IMR-90 (cell line): Measurements from ENCODE around the gene UBTFL1. TPM values are rescaled to one million over a fixed set of nuclear protein-coding genes. Genes with fewer than 3 reads are reported as not detected.
"Not testable (repeated sequence)": the region's sequence is repeated elsewhere in the genome, so short reads cannot be mapped to it uniquely, and the experiment has no call there.

Source experiments
- ATAC-seq: fragments of 200-7000 bp; cut with Tn5 transposase; 2 replicates; pipeline ENCODE4 v1.9.1; 2020; ENCODE audit warnings: low read depth, mild to moderate bottlenecking, moderate library complexity
- BruUV-seq: library from RNA; stranded (reverse); fragments of 400-500 nt; replicated peaks from 2 replicates; lab custom pipeline; 2021; lab: Mats Ljungman, UMichigan
- CTCF ChIA-PET: fragments of 300-600 bp; formaldehyde crosslinking; extraction: SDS; loops from one replicate; lab custom pipeline; 2021; ENCODE audit warnings: antibody characterized with exemption; lab: Yijun Ruan, JAX
- POLR2A ChIA-PET: fragments of 300-600 bp; sonication (Branson Sonifier 250); formaldehyde crosslinking; loops from one replicate; lab custom pipeline; 2022; ENCODE audit warnings: antibody characterized with exemption; ENCODE audit not compliant: unreplicated experiment; lab: Charles Lee
- DNase-seq: peaks from one replicate; pipeline ENCODE4 v3.0.0; 2013
- H2AFZ ChIP-seq: replicated peaks from 2 replicates; pipeline ENCODE3; 2013; ENCODE audit warnings: low read length, mild to moderate bottlenecking; ENCODE audit not compliant: poor library complexity
- H2AK5ac ChIP-seq: 2 replicates; pipeline ENCODE4 v1.6.1; 2013; ENCODE audit warnings: low read depth, low read length, inconsistent platforms
- H2AK9ac ChIP-seq: replicated peaks from 2 replicates; pipeline ENCODE3; 2013; ENCODE audit warnings: mild to moderate bottlenecking, low read depth, low read length, moderate library complexity; ENCODE audit not compliant: poor library complexity
- H2BK120ac ChIP-seq: 2 replicates; pipeline ENCODE4 v1.6.1; 2013; ENCODE audit warnings: low read depth, low read length, inconsistent platforms
- H2BK15ac ChIP-seq: 3 replicates; pipeline ENCODE4 v1.6.1; 2013; ENCODE audit warnings: low read depth, low read length, inconsistent platforms
- H2BK20ac ChIP-seq: 2 replicates; pipeline ENCODE4 v1.6.1; 2013; ENCODE audit warnings: low read depth, mild to moderate bottlenecking, inconsistent platforms, low read length, moderate library complexity
- H2BK5ac ChIP-seq: 2 replicates; pipeline ENCODE4 v1.6.1; 2013; ENCODE audit warnings: mild to moderate bottlenecking, low read depth, low read length, inconsistent platforms; ENCODE audit not compliant: poor library complexity, severe bottlenecking
- H3K14ac ChIP-seq: replicated peaks from 2 replicates; pipeline ENCODE4 v1.6.1; 2013; ENCODE audit warnings: low read depth, low read length, inconsistent platforms
- H3K18ac ChIP-seq: 2 replicates; pipeline ENCODE4 v1.6.1; 2013; ENCODE audit warnings: low read depth, low read length, control low read depth
- H3K23ac ChIP-seq: 2 replicates; pipeline ENCODE4 v1.6.1; 2013; ENCODE audit warnings: low read depth, low read length, inconsistent platforms
- H3K27ac ChIP-seq: 2 replicates; pipeline ENCODE4 v1.5.1; 2013; ENCODE audit warnings: mild to moderate bottlenecking, control low read depth, low read length; ENCODE audit not compliant: insufficient read depth
- H3K27me3 ChIP-seq: 2 replicates; pipeline ENCODE4 v1.6.1; 2013; ENCODE audit warnings: low read length; ENCODE audit not compliant: control insufficient read depth, insufficient read depth
- H3K36me3 ChIP-seq: 2 replicates; pipeline ENCODE4 v1.6.1; 2013; ENCODE audit warnings: low read length, mixed read lengths; ENCODE audit not compliant: control insufficient read depth, insufficient read depth
- H3K4ac ChIP-seq: 2 replicates; pipeline ENCODE4 v1.6.1; 2013; ENCODE audit warnings: low read depth, low read length, inconsistent platforms
- H3K4me1 ChIP-seq: 2 replicates; pipeline ENCODE4 v1.6.1; 2013; ENCODE audit warnings: low read length, mixed read lengths; ENCODE audit not compliant: control insufficient read depth, insufficient read depth
- H3K4me2 ChIP-seq: 2 replicates; pipeline ENCODE4 v1.6.1; 2013; ENCODE audit warnings: low read depth, mild to moderate bottlenecking, control low read depth, low read length, moderate library complexity
- H3K4me3 ChIP-seq: 2 replicates; pipeline ENCODE4 v1.5.1; 2013; ENCODE audit warnings: low read depth, mild to moderate bottlenecking, control low read depth, low read length, moderate library complexity; ENCODE audit not compliant: insufficient read depth
- H3K56ac ChIP-seq: 2 replicates; pipeline ENCODE4 v1.6.1; 2013; ENCODE audit warnings: low read length, inconsistent platforms; ENCODE audit not compliant: insufficient read depth; ENCODE audit errors: extremely low read depth
- H3K79me1 ChIP-seq, 2 experiments: 2 replicates each; pipeline ENCODE4 v1.6.1; 2013; ENCODE audit warnings: low read length in 2 of 2, inconsistent platforms in 1 of 2, low read depth in 1 of 2
- H3K9ac ChIP-seq: 2 replicates; pipeline ENCODE4 v1.6.1; 2013; ENCODE audit warnings: low read depth, low read length, control low read depth
- H3K9me1 ChIP-seq: 2 replicates; pipeline ENCODE4 v1.6.1; 2013; ENCODE audit warnings: low read length, inconsistent platforms; ENCODE audit not compliant: insufficient read depth
- H3K9me3 ChIP-seq: 2 replicates; pipeline ENCODE4 v1.6.1; 2013; ENCODE audit warnings: low read length; ENCODE audit not compliant: control insufficient read depth, insufficient read depth
- H4K20me1 ChIP-seq: 2 replicates; pipeline ENCODE4 v1.6.1; 2013; ENCODE audit warnings: low read length, inconsistent platforms; ENCODE audit not compliant: insufficient read depth
- H4K5ac ChIP-seq: 2 replicates; pipeline ENCODE4 v1.6.1; 2013; ENCODE audit warnings: mild to moderate bottlenecking, low read depth, low read length, control low read depth
- H4K8ac ChIP-seq, 2 experiments: 2 replicates each; pipeline ENCODE4 v1.6.1; 2013; ENCODE audit warnings: low read depth in 2 of 2, low read length in 2 of 2, control low read depth in 1 of 2, inconsistent platforms in 1 of 2
- H4K91ac ChIP-seq: 2 replicates; pipeline ENCODE4 v1.6.1; 2013; ENCODE audit warnings: low read depth, low read length, inconsistent platforms; ENCODE audit not compliant: insufficient read depth
- WGBS, 2 experiments: methylation state at CpG; one replicate each; pipeline versions ENCODE4 v1.1.5 to v1.1.7; 2013; ENCODE audit warnings: missing lambda C conversion rate in 2 of 2; ENCODE audit not compliant: insufficient read length in 1 of 2; ENCODE audit errors: extremely low coverage in 2 of 2; 5-methylcytosine and 5-hydroxymethylcytosine counted together
- dilution Hi-C: fragments of 300-500 bp; cut with HindIII; formaldehyde crosslinking; loops from one replicate; pipeline ENCODE4 v1.14.3; 2018; ENCODE audit warnings: low sequenced_read_pairs; ENCODE audit not compliant: unreplicated experiment
- in situ Hi-C: fragments of 300-500 bp; cut with MboI; formaldehyde crosslinking; loops from 3 replicates; pipeline ENCODE4 v1.14.3; 2019; ENCODE audit warnings: low sequenced_read_pairs, inconsistent platforms, mixed read lengths
- intact Hi-C: fragments of 100-400 bp; cut with micrococcal nuclease; formaldehyde crosslinking; loops from 2 replicates; pipeline ENCODE4 v1.10.0; 2022
- polyA plus RNA-seq, 3 experiments: library from polyadenylated mRNA; depleted of rRNA; stranded (reverse); fragments of >200 nt; gene quantifications; 2 replicates each; pipeline ENCODE4 v1.2.3, GENCODE V29; 2012; ENCODE audit warnings: low replicate concordance in 1 of 3
- total RNA-seq: library from RNA; depleted of rRNA; stranded (reverse); fragments of >200 nt; gene quantifications from 2 replicates; pipeline ENCODE4 v1.2.3, GENCODE V29; 2012

UBTFL1 gene
- total and polyA plus RNA-seq, 2 of the 4 experiments (the other 2 are of a cell fraction): not detected

DNA sequence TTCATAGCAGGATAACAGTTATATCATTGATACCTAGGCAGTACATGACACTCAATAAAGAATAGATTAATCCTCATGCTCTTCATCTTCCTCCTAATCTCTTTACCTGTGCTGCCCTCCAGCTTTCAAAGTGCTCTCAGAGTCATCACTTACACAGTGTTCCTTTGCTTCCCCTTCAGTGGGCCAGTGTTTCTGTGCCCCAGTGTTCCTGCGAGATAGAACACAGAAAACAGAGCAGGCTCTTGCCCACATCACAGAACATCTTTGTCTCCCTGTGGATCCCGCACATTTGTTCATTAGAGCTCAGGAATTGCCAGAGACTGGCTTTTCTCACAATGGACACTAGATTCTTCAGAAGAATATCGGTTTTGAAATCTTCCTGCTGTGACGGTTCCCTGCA, 12.5 kb downstream of the UBTFL1 start:
- intact Hi-C loops, H4K8ac ChIP-seq, H3K23ac ChIP-seq, H3K36me3 ChIP-seq, H3K9me3 ChIP-seq, H4K91ac ChIP-seq, H3K4ac ChIP-seq, dilution Hi-C loops, H3K14ac ChIP-seq, H4K5ac ChIP-seq, H4K20me1 ChIP-seq, H3K27me3 ChIP-seq, H3K56ac ChIP-seq, CTCF ChIA-PET, H2AK5ac ChIP-seq, H3K4me1 ChIP-seq, BruUV-seq, H3K18ac ChIP-seq, H3K9ac ChIP-seq, H3K9me1 ChIP-seq, in situ Hi-C loops, H3K79me1 ChIP-seq, ATAC-seq, DNase-seq, H2BK120ac ChIP-seq, POLR2A ChIA-PET, H3K27ac ChIP-seq, H2BK20ac ChIP-seq, H2AK9ac ChIP-seq, H2AFZ ChIP-seq, H3K4me3 ChIP-seq, H3K4me2 ChIP-seq, H2BK5ac ChIP-seq, H2BK15ac ChIP-seq: not testable (repeated sequence)
- 40% methylated on average over 3 of the region's 4 CpGs; no CpG with 5 or more reads in 1 of the 2 experiments for WGBS, 2 experiments
